Measurements from ENCODE around the gene RSPO1.
"Not testable (repeated sequence)": the region's sequence is repeated elsewhere in the genome, so short reads cannot be mapped to it uniquely, and the experiment has no call there.

The RSPO1 gene

GRCh38 chr1:37634244-37634991, at the start of gene RSPO1:
RSPO1 (minus strand) TSS chr1:37634892; CDS start chr1:37629661, 5,231 bp downstream.
- DNase-seq (ENCODE audit: low spot score) = no peak

- not testable (repeated sequence) for DNase-seq (ENCODE audit: low spot score)
Observed at GRCh38 chr1:37684182-37684581, 49.5 kb upstream of the RSPO1 start.

GRCh38 chr1:37682334-37682987, 47.8 kb upstream of the RSPO1 start:
- DNase-seq (ENCODE audit: low spot score) = peak; percentile 52

DNA sequence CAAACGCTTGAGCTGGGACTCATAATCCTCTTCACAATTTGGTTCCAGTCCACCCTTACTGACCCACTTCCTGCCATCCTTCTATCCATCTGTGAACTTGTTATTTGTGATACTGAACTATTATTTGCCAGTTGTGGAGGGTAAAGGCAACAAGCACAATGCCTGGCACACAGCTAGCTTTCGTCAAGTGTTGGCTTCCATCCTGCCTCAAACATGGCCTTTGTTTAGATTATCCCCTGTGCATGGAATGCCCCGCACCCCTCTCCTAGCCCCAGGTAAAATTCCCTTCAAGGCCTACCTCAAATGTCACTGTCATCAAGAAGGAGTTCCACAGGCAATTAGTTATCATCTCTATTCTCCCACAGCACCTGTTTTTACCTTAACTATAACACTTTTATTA, 46.2 kb upstream of the RSPO1 start:
- DNase-seq (ENCODE audit: low spot score) = no peak

DNA sequence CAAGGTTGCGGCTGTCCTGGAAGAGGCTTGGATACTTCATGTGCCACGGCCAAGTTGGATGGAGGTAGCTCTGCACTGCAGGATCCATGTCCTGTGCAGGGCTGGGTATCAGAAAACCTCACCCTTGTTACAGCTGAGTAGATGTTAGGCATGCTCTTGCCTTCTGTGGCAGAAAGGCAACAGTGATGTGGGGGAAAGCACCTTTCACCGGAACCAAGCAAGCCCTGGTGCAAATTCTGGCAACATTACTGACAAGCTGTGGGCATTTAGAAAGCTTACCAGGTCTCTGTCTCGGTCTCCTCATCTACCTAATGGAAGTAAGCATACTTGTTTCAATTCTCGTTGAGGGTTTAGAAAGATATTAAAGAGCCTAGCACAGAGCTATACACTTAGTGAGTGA, 43.1 kb upstream of the RSPO1 start:
- DNase-seq (ENCODE audit: low spot score) = no peak

GRCh38 chr1:37677143-37677439, 42.4 kb upstream of the RSPO1 start:
- no peak for DNase-seq (ENCODE audit: low spot score)

DNA sequence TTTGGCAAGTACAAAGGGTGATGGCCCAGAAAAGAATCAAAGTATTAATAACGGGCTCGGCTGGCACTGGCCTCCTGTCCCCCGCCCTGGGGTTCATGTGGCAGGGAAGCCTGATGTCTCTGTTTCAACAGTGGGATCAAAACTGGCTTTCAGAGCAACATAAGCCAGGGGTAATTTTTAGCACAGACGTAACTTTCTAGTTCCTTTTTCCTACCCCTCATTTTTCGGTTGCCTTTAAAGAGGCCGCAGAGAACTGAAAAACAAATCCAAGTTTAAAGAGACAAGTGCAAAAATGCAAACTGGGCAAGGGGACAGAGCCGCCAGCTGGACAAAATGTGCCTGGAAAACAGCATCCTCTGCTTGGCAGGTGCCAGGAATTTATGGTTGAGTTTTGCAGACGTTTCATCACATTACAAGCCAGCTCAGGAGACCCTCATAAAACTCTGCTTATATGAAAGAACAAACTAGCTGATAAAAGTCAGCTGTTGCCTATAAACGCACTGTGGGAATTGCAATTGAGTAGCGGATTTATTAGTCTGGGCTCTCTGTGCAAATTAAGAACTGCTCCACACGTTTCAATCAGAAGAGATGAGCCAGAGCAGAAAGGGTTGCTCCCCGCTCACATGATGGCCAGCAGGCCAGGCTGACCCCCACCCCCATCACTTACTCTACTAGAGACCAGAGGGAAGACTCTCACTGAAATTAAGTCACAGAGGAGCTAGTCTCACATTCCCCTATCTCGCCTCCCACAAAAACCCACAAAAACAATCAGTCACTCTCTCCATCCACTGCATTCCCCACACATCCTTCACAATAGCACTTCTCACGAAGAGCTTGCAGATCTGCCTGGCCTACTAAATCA, 41.8 kb upstream of the RSPO1 start:
- peak; percentile 47 for DNase-seq (ENCODE audit: low spot score)

DNA sequence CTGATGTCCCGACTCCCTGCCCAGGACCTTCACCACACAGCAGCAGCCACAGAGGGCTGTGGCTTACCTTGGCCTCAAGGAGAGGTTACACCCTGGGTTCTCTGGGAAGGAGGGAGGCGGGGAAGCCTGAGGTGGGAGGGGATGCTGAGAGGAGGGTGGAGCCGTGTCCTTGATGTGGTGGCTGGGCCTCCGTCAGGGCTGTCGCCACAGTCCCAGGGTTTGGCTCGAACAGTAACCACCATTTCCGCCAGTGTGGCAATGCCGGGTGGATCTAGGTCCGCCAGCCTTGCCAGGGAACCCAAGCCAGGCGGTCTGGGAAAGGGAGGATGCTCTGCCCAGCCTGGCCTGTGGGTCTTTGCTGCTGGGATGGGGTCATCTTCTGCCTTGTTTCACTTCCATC, 39.2 kb upstream of the RSPO1 start:
- no peak for DNase-seq (ENCODE audit: low spot score)

DNA sequence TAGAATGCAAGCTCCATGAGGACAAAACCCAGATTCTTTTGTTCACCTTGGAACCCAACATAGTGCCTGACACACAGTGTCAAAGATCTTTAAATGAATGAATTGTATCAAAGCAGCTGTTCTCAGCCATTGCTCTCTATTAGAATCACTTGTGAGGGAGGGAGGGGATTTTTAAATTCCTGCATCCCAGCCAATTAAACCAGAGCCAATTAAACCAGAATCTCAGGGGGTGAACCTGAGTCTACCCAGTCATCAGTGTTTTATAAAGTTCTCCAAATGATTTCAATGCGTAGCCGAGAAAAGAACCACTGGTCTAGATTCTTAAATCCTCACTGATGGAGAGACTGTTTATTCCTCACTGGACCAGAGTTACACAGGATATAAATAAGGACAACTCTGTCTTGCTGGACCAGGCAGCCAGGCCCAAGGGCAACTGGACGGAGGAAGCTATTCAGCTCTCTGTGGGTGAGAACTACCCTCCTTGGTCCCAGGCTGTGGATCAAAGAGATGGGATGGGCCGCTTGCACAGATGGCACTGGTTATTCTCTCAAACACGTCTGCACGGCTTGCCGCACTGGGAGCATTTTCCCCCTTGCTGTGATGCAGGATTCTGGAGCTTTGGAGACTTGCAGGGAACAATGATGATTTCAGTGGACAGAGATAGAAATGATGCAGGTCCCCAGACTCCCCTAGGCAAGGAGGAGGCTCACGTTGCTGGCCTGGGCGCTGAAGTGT, 37.6 kb upstream of the RSPO1 start:
- DNase-seq (ENCODE audit: low spot score) = no peak

GRCh38 chr1:37671261-37671660, 36.6 kb upstream of the RSPO1 start:
- DNase-seq (ENCODE audit: low spot score) = no peak

DNA sequence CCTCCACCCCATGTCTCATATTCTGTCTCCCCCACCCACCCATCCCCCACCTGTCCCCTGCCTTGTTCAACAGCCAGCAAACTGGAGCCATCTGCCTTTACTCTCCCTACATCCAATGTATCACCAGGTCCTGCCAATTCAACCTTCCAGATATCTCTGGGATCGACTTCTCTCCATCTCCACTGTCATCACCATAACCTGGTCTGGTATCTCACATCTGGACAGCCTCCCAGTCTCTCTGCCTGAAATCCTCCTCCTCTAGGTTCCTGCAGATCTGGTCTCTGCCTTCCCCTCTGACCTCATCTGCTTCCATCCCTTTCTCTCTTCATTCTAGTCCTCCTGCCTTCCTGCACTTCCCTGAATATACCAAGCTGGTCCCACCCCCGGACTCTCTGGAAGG, 35.4 kb upstream of the RSPO1 start:
- no peak for DNase-seq (ENCODE audit: low spot score)

- DNase-seq (ENCODE audit: low spot score) = no peak
Observed at GRCh38 chr1:37667023-37667671, 32.5 kb upstream of the RSPO1 start.

- no peak for DNase-seq (ENCODE audit: low spot score)
Observed at GRCh38 chr1:37666241-37666867, 31.7 kb upstream of the RSPO1 start.

DNA sequence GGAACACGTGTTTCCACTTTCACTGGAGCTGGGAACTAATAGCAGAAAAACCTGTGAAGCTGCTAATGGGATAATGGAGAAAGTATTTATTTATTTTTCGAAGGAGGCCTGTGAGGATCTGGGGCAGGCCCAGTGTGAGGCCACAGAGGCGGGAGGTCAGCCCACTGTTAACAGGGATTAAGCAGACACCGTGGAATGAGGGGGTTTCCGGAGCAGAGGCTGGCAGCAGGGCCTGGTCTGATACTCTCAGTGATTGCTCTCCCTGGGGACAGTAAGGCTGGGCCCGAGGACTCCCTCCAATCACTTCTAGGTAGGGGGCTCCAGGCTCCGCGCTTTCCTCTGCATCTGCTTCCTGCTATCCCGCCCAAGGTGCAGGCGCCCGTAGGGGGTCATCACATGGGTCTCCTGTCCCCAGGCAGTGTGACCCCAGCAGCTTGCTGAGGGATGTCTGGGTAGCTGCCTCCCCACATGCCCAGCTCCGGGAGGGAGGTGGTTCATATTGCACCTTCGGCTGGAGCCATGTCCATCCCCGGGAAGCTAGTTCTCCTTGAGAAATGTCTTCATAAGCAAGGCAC, 28.8 kb upstream of the RSPO1 start:
- DNase-seq (ENCODE audit: low spot score) = no peak

DNA sequence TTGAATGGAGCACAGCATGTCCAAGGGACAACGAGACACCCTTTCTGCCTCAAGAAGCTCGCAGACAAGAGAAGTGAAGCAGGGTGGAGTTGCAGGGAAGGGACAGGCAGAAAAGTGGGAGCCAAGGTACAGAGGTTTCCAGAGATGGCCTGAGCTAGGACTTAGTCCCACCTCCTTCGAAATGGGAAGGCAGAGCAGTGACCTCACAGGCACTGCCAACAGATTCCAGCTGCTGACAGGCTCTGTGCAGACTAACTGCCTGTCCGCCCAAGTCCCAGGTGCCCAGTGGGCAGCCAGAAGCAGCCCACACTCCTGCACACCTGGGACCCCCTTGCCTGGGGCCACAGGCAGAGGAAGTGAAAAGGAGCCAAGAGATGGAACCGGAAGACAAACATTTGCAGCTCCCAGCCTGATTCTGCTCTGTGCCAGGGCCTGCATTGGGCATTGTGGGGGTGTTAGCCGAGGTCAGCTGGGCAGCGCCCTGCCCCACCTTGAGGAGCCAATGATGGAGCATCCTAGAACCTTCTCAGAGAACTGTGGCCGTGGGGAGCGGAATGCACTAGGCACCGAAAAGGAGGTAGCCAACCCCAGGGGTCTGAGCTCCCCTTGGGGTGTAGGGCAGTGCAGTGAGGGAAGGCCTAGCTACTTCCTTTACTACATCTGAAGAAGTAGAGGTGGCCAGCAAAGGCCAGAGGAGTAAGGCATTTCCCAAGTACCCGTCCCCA, 27.5 kb upstream of the RSPO1 start:
- DNase-seq (ENCODE audit: low spot score) = no peak

DNA sequence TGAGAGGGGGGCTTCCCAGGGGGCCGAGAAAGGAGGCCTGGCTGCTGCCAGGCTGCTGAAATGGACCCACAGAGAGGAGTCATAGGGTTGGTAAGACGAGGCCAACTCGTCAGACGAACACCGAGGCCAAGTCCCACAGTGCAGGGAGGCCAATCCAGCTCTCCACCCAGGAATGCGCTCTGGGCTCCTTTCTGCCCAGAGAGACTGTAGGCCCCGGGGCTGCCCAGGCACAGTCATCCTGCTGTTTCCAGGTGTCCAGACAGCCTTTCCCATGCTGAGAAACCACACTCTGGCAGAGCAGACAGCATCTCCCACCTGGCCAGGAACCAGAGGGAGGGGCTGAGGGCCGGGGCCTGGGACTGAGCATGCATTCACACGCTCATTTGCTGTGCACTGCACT, 26.7 kb upstream of the RSPO1 start:
- DNase-seq (ENCODE audit: low spot score) = no peak

GRCh38 chr1:37660664-37661063, 26.0 kb upstream of the RSPO1 start:
- no peak for DNase-seq (ENCODE audit: low spot score)

- DNase-seq (ENCODE audit: low spot score) = no peak
Observed at GRCh38 chr1:37658486-37658885, 23.8 kb upstream of the RSPO1 start.

DNA sequence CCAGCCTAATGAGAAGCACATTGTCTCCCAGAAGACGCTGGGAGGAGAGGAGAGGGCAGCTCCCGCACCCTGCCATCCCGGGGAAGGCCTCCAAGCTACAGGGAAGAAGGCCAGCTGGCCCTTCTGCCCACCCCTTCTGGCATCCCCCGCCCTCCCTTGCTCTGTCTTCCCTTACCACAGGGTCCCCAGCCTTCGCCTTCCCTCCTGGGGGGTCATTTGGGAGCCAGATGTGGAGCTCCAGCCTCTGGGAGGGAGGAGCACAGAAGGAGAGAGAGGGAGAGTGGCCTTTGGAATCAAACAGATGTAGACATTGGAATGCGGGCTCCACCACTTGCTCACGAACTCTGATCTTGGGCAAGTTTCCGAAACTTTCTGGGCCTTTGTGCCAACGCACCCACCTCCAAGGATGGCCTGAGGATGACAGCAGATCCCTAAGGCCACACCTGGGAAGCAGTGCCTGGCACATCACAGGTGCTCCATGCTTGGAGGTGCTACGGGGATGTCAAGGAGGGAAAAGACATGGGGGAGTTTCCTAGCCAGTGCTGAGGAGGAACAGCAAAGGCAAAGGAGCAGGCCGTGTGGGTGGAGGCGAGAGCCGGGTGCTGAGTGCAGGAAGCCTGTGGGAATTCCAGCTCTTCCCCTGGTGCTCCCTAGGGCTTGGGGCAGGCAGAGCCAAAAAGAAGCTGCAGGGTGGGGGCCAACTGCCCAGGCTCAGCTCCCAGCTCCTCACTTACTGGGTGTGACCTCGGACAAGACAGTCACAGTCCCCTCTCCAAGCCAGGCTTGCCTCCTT, 23.1 kb upstream of the RSPO1 start:
- DNase-seq (ENCODE audit: low spot score) = no peak

Measured in globus pallidus (tissue), 1 donor.